Kidney (tissue), 14 donors: ENCODE results near the gene FOXK1. TPM values are rescaled to one million over a fixed set of nuclear protein-coding genes. Genes with fewer than 3 reads are reported as not detected.
A peak's percentile ranks its signal among the peaks of the same experiment; 100 is the strongest.

ENCODE experiments used
- DNase-seq, 5 donors: peaks; one replicate each; pipeline ENCODE4 v3.0.0-alpha.2; 2013 to 2020
- FAIRE-seq: peaks from 2 replicates; lab custom pipeline; 2012; peaks lifted over from hg19 to GRCh38; lab: Jason Lieb, UNC
- H3K27ac ChIP-seq, 2 donors: one replicate each; pipeline ENCODE4 v1.7.0; 2013; ENCODE audit warnings: low read depth in 2 of 2, low read length in 2 of 2, inconsistent platforms in 1 of 2
- H3K27me3 ChIP-seq: one replicate; pipeline ENCODE4 v1.7.1; 2013; ENCODE audit warnings: low read length, inconsistent platforms; ENCODE audit not compliant: control insufficient read depth, insufficient read depth
- H3K36me3 ChIP-seq, 3 donors: one replicate each; pipeline versions ENCODE4 v1.7.0 to v1.7.1; 2013; ENCODE audit warnings: low read length in 3 of 3, control low read depth in 1 of 3, inconsistent platforms in 1 of 3; ENCODE audit not compliant: insufficient read depth in 3 of 3, control insufficient read depth in 2 of 3
- H3K4me1 ChIP-seq, 3 donors: one replicate each; pipeline versions ENCODE4 v1.7.0 to v1.7.1; 2013; ENCODE audit warnings: low read length in 3 of 3, inconsistent platforms in 1 of 3, low read depth in 1 of 3; ENCODE audit not compliant: control insufficient read depth in 2 of 3, insufficient read depth in 2 of 3
- H3K4me3 ChIP-seq, 3 donors: one replicate each; pipeline versions ENCODE4 v1.7.0 to v1.8.1; 2013; ENCODE audit warnings: low read length in 3 of 3, control low read depth in 1 of 3, inconsistent platforms in 1 of 3
- H3K9ac ChIP-seq, 3 donors: one replicate each; pipeline versions ENCODE4 v1.7.0 to v1.7.1; 2013; ENCODE audit warnings: low read length in 3 of 3, control low read depth in 1 of 3, inconsistent platforms in 1 of 3
- H3K9me3 ChIP-seq, 3 donors: one replicate each; pipeline versions ENCODE4 v1.7.0 to v1.7.1; 2013; ENCODE audit warnings: low read length in 3 of 3, control low read depth in 1 of 3, inconsistent platforms in 1 of 3; ENCODE audit not compliant: control insufficient read depth in 2 of 3, insufficient read depth in 1 of 3
- CTCF ChIP-seq: IDR thresholded peaks from 3 replicates; pipeline ENCODE4 v1.5.1; 2012; ENCODE audit warnings: mild to moderate bottlenecking, moderate library complexity, borderline replicate concordance; ENCODE audit not compliant: insufficient read depth; ENCODE audit errors: extremely low read depth
- intact Hi-C: fragments of 100-400 bp; cut with DNase I; formaldehyde crosslinking; loops from one replicate; pipeline ENCODE4 v1.11.1; 2022
- microRNA-seq: library from miRNA; unstranded; fragments of <30 nt; microRNA quantifications from one replicate; pipeline ENCODE4 v1.2.0, GENCODE V29; 2020
- polyA plus RNA-seq: library from polyadenylated mRNA; stranded (reverse); fragments of 350-450 nt; fragmentation: Illumina TruSeq; extraction: RNeasy Lipid Tissue Mini Kit (QIAGEN cat#74804); gene quantifications from one replicate; pipeline ENCODE4 v1.2.3, GENCODE V29; 2014; ENCODE audit warnings: low read depth, low replicate concordance; ENCODE audit not compliant: insufficient read depth
- total RNA-seq: library from RNA; stranded (reverse); fragmentation: NEBNext Ultra II Directional; extraction: Animal tissue kit (Norgen Biotek cat#: 25700); gene quantifications from one replicate; pipeline ENCODE4 v1.2.1, GENCODE V29; 2021
- donor health status: control.
- donor health status: control.
- donor health status: control.
- donor health status: control.
- donor health status: control.
- donor health status: DM: yes; HTN: yes; CAD: no.
- donor health status: Normal renal cell carcinoma (clear cell type).

The FOXK1 gene
- total and polyA plus RNA-seq, 2 donors from 2014 or later: 3.9 to 44.2 TPM

DNA sequence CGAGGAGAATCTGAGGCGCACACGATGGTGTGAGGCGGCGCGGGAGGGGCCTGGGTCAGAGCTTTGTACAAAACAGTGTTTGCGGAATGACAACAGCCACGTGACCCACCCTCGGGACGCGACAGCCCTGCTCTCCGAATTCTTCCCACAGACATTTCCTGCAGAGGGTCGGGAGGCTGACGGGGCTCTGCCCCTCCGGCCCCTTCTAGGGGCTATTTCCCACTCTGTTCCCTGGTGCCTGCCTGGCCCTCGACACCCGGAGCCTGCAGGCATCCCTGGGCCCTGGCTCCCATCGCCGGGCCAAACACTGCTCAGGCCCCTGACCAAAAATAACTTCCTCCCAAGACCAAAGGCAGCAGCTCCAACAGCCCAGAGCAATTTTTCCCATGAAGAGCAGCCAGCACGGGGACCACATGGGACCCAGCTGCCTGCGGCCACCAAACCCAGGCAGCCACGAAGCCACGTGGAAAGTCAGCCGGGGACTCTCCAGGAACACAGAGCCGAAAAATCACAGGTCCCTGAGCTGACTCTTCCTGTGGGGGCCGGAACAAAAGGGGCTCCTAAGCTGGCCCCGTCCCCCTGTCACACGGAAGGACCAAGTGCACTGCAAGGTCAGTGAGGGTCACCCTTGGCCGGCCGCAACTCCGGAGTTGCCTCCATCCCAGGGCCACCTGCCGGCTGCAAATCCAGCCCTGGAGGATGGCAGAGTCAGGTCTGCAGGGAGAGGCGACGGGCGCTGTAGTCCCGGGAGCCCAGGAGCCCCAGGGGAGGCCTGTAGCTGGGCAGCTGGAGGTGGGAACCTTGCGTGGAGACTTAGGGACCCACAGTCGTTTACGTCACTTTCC, 137.7 kb downstream of the FOXK1 start:
- no peaks in the 10 kb centered on the region for H3K36me3 ChIP-seq
- no peak for FAIRE-seq
- DNase-seq: peak in 2 of 5 donors; percentile 61 to 83

DNA sequence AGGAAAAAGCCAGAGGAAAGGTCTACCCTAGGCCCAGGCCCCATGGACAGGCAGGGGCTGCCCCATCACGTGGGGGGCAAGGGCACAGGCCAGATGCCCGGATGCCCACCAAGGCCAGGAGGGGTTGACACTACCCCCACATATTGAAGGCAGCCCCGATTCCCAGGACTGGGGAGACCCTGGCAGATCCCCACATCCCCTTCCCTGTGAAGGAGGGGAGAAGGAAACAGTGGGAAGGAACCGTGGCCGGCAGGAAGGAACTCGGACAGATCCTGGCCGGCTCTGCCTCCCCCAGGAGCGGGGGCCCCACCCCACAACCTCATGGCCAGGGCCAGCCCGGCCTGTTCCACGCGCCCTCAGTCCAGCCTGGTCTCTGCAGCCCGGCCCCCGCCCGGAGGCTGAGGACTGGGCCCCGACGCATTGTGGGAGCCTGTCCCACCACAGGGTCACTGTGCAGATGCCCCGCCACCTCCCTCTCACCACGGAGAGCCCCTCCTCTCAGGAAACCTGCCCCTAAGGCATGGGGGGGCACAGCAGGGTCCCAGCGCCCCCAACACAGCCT, 138.4 kb downstream of the FOXK1 start:
- Histone ChIP-seq H3K9ac (no peak overlapping the region), H3K27ac (peak overlapping the region in 1 of 2 donors; percentile 59), H3K4me3 (no peak overlapping the region), H3K27me3 (no peaks in the 10 kb centered on the region), H3K4me1 (peaks cover 0 to 3% (median 0%) of the 10 kb centered on the region in 3 donors), H3K9me3 (no peaks in the 10 kb centered on the region), H3K36me3 (no peaks in the 10 kb centered on the region)
- FAIRE-seq (no peak), DNase-seq (no peak)
- intact Hi-C loops: no loop called here
- TF ChIP-seq CTCF: no peak

More for the DNA sequence above, 137.7 kb downstream of the FOXK1 start:
- Histone ChIP-seq H3K9me3 (no peaks in the 10 kb centered on the region), H3K9ac (no peak overlapping the region), H3K27ac (peak overlapping the region; percentile 23 to 59), H3K4me3 (no peak overlapping the region), H3K4me1 (peaks cover 0 to 3% (median 0%) of the 10 kb centered on the region in 3 donors), H3K27me3 (no peaks in the 10 kb centered on the region)
- TF ChIP-seq CTCF: no peak
- intact Hi-C loops: no loop called here

Small RNA genes lying within 50 kb of the gene (microRNA-seq; reads per million reads assigned to microRNA genes)
- not detected for gene MIR4656

Other genes starting within 250 kb of the FOXK1 start
- gene AP5Z1, start 93.3 kb downstream of the FOXK1 start, total RNA-seq: 38.5 TPM
- 23.4 TPM for gene AP5Z1, start 93.3 kb downstream of the FOXK1 start, polyA plus RNA-seq
- 0.06 TPM for gene PAPOLB, start 179.7 kb downstream of the FOXK1 start, total RNA-seq
- not detected for gene PAPOLB, start 179.7 kb downstream of the FOXK1 start, polyA plus RNA-seq
- gene RADIL, start 201.4 kb downstream of the FOXK1 start, total RNA-seq: 1.0 TPM
- 1.7 TPM for gene RADIL, start 201.4 kb downstream of the FOXK1 start, polyA plus RNA-seq